Stimulated activated naive CD4-positive, alpha-beta T cell (primary cell): ENCODE results near the gene ZNF777.
"Not testable (repeated sequence)": the region's sequence is repeated elsewhere in the genome, so short reads cannot be mapped to it uniquely, and the experiment has no call there.

Experiments
- DNase-seq, 6 experiments: peaks; one replicate each; lab custom pipeline; 2025; lab: John Stamatoyannopoulos, UW

ZNF777 gene

DNA sequence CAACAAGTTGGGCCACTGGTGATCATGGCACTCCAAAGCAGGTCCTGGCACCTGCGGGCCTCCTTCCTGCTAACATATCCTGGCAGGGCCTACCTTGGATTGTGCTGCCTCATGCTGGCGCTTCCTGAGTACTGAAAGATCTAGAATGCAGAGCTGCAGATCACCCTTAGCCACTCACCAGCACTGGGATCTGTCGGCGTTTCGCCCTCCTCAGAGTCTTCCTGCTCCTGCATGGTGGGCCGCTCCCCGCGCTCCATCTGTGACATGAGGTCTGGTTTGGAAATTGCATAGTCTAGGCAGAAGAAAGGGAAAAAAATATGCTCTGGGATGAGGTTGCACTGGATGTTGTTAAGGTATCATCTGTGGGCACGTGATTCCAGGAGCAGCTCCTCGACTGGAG is 10.0 kb downstream of the ZNF777 start:
- no peak for DNase-seq

DNA sequence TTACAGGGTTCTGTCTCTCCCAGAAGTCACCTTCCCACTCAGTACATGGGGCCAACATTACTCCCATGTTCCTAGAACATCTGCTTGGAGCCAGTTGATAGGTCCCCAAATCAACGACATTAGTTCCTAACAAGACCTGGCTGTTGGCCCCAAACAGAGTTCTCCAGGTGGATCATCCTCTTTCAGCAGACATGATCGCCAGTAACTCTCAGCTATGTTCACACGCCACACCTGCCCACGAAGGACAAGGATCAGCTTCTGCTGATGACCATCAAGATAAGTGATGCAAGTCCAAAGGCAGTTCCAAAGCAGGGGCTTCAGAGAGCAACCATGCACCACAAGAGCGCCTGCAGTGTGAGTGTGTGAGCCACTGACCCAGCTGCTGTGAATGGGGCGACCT is 11.0 kb downstream of the ZNF777 start:
- no peak for DNase-seq

DNA sequence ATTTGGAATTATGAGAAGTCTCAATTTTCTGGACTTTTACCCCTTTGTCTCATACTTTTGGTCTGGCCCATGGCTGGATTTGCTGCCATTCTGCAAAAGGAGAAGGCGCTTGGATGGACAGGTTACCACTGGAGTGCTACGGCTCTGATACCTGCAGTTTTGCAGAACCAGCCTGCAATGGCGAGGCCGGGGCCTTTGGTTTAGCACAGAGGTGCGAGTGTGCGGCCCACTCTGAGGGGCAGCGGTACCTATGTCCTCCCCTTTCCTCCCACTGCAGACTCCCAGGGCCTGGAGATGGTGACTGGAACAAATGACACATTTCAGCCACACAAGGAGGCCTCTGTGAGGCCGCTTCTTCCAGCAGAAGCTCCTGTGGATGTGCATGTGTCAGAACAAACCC is 11.9 kb downstream of the ZNF777 start:
- DNase-seq, result no peak

DNA sequence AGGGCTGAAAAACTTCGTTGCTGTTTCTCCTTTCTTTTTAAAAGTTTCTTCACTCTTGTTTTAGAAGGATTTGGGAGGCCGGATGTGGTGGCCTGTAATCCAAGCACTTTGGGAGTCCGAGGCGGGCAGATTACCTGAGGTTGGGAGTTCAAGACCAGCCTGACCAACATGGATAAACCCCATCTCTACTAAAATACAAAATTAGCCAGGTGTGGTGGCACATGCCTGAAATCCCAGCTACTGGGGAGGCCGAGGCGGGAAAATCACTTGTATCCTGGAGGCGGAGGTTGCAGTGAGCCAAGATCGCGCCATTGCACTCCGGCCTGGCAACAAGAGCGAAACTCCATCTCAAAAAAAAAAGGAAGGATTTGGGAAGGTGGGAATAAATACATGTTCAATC is 14.8 kb downstream of the ZNF777 start:
- DNase-seq, result not testable (repeated sequence)

DNA sequence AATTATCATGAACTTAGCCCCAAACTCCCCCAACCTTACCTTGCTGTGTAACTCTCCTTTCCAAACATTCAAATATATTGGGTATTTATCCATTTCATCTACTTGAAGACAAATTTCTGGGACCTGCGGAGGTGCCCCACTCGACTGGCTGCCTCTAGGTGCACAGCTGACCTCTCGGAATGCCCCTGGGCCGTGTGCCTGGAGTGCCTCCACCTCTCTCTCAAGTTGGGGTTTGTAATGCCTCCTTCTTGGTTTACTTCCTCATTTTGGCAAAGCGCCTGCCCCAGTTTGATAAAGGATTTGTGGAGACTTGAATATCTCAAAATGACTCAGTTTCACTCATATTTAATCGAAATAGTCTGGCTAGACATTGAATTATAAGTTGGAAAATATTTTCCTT is 16.6 kb downstream of the ZNF777 start:
- no peak for DNase-seq

DNA sequence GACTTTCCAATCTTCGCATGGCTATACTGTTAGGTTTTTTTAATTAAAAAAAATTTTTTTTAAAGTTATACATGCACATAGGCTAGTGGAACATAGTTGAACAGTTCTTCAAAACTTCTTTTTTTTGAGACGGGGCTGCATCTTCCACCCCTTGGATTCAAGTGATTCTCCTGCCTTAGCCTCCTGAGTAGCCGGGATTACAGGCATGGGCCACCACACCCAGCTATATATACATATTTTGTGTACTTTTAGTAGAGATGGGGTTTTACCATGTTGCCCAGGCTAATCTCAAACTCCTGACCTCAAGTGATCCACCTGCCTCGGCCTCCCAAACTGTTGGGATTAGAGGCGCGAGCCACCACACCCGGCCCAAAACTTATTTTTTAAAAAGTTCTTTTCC is 17.3 kb downstream of the ZNF777 start:
- no peak for DNase-seq

DNA sequence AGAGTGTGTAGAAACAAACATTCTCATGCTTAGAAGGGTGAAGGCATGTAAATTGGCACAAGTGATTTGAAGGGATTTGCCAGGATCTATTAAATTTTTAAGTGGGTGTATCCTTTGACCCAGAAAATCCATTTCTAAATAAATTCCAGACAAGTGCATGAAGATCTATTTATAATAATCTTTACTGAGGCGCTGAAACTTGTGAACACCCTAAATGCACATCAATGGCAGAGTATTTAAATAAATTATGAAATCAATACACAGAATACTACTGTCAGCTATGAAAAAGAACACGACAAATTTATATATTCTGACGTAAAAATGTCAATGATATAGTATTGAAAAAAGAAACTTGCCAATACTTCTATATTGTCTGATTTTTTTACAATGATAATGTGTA is 17.9 kb downstream of the ZNF777 start:
- no peak for DNase-seq

DNA sequence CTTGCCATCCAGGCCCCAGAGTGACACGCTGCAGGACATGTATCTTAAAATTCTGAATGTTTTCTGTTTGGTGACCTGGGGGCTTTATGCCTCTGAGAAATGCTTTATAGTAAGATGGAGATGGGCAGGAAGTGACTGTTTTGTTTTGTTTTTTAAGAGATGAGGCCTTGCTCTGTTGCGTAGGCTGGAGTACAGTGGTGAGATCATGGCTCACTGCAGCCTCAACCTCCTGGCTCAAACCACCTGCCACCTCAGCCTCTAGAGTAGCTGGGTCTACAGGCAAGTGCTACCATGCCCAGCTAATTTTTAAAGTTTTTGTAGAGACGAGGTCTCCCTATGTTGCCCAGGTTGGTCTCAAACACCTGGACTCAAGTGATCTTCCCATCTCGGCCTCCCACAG is 20.6 kb downstream of the ZNF777 start:
- DNase-seq, result no peak

DNA sequence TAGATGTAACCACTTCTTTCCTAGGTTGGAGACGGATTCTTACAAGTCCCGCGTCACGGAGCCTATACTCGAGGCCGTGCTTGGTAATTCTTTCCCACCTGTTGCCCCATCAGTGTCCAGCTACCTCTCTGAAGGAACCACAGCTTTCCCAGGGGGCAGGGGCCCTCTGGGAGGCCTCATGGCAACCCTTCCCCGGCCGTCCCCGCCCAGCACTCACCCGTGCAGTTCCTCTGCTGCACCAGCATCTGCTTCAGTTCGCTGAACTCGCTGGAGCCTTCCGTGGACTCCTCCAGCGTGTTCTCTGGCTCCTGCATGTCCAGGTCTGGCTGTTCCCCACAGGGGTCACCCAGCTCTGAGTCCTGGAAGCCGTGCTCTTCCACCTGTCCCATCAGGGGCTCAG is 24.5 kb downstream of the ZNF777 start:
- no peak for DNase-seq

DNA sequence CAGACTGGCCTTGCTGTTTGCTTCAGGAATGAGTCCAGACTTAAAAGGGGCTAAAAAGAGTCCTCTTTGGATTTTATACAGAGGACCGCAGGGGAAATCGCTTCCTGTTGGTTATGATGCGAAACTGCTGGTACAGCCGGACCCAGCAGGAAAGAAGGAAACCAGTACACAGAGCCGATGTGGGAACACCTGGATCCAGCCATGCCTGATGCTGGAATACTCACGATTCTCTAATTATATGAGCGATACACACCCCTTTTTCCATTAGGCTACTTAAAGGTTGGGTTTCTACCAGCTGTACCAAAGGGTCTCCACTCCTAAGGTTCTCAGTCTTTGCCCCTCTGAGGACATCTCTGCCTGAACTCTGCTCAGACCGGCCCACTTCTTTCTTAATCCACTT is 27.7 kb downstream of the ZNF777 start:
- DNase-seq, result no peak

DNA sequence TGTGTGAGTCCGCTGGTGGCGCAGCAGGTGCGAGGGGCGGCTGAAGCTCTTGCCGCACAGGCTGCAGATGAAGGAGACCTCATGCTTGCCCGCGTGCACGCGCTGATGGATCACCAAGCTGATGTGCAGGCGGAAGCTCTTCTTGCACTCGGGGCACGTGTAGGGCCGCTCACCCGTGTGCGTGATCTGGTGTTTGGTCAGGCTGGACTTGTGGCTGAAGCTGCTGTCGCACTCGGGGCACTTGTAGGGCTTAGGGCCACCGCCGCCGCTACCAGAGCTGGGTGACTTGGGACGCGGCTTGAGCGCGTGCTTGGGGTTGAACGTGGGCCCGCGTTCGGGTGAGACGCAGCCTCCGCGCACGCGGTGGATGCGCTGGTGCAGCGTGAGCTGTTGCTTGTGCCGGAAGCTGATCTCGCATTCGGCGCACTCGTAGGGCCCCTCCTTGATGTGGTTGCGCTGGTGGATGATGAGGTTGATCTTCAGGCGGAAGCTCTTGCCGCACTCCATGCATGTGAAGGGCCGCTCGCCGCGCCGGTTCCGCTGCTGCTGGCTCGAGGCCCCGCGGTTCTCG is 28.7 kb downstream of the ZNF777 start:
- no peak for DNase-seq

DNA sequence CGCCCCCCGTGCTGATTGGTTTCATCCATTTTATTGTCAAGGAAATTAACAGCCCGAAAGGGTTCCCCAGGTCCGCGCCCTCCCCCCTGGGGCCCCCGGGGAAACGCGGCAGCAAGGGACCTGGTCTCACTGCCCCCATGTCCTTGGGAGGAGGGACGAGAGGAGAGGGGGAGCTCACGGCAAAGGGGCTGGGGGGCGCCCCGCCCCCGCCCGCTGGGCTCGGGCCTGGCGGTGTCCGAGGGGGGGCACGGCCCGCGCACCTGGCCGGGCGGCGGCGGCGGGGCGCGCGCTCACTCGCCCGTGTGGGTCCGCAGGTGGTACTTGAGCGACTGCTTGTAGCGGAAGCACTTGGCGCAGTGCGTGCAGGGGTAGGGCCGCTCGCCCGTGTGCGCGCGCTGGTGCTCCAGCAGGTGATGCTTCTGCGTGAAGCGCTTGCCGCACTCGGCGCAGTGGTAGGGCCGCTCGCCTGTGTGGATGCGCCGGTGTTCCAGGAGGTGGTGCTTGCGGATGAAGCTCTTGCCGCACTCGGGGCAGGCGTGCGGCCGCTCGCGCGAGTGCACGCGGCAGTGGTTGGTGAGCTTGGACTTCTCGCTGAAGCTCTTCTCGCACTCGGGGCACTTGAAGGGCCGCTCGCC is 29.3 kb downstream of the ZNF777 start:
- no peak for DNase-seq

DNA sequence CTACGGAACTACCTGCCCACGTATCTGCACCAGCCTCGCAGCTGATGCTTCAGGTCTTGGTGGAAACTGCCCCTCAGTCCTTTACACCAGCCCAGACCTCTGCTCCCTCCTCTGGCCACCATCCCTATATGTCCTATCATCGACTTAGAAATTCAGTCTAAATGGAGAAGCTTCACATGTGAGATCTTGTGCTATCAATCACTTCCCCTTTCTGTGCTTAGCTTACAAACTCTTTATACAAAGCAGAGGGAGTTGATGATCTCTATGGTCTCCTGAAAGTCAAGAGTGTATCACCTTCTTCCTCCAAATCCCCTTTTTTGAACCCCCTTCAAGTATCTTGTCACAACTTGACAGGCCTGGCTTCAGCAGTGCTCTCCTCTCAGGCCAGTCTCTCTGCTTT is 30.7 kb downstream of the ZNF777 start:
- no peak for DNase-seq

DNA sequence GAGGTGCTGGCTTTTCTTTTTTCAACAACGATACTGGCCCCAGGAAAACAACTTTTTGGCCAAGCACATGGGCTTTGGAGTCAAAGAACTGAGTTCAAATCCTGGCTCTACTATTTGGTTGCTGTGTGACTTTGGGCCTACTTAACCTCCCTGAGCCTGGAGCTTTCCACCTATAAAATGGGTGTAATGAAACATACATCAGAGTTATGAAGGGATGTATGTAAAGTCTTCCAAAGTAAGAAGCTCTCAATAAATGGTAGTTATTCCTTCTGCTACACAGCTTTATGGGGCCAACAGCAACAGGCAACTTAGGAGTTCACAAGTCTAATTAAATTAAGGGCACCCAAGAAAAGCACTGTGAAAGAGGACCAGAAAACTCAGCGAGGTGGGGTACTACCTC is 33.0 kb downstream of the ZNF777 start:
- DNase-seq, result no peak

DNA sequence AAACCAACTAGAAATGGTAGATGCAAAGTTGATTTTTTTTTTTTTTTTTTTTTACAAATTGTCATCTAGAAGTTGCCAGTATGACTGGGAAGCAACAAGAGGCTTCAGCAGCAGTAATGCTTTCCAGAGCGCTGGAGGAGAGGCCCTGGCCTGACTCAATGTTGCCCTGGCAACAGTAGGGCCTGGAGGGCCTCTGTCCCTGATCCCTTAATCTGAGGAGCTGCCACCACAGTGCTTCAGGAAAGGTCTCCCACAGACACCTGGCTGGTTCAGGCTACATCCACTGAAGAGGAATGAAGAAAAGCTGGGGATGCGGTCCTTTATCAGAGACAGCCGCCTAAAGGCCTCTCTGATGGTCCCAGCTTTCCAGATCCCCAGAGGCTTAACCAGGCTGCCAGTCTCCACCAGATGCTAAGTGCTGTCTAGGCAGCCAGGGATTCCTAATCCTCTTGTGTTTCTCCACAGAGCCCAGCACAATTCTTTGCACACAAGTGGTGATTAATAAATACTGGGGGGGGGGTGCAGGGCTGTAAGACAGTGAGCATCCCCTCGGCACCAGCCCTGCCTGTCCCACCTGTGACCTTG is 33.7 kb downstream of the ZNF777 start:
- no peak for DNase-seq

DNA sequence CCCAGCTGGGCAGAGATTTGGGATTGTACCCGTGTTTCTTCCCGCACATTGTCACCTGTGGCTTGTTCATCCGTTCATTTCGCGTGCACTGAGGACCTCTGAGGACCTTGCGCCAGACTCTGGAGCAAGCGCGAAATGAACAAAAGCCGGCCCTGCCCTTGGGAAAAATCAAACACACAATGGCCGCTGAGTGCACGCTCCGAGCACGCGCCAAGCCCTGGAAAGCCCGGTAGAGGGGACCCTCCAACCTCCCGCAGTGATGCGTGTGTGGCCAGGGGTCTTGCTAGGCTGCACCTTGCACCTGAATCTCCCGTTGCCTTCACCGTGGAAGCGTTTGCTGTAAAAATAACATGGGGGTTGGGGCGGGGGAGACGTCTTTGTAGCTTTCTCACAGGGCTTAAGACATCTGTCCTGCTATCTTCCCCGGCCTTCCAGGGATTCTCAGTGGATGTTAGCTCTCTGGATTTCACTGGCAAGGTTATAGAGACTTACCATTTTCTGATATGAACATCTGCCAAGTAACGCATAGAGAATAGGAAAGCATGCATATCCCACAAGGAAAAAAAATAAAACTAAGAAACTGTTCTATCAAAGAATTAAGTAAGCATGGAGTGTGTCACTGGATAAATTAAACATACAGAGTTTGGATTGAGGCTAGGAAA is 37.3 kb downstream of the ZNF777 start:
- DNase-seq, result no peak

DNA sequence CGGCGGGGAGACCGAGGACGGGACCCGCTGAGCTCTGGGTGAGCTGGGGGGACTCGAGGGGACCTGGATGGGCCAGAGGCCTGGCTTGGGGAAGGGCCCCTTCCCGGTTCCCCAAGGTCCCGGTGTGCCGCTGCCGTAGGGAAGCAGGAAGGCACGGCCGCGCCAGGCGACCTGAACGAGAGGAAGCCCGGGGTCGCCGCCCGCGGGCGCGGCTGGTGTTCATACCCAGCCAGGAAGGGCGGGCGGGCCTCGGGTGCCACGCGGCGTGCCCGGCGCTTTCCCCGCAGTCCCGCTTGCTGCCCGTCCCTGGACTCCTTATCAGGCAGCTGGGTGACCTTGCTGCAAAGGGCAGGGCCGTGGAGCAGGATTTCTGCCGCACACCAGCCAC is 38.0 kb downstream of the ZNF777 start:
- peak in 2 of 6 experiments; percentile 19 to 66 for DNase-seq

DNA sequence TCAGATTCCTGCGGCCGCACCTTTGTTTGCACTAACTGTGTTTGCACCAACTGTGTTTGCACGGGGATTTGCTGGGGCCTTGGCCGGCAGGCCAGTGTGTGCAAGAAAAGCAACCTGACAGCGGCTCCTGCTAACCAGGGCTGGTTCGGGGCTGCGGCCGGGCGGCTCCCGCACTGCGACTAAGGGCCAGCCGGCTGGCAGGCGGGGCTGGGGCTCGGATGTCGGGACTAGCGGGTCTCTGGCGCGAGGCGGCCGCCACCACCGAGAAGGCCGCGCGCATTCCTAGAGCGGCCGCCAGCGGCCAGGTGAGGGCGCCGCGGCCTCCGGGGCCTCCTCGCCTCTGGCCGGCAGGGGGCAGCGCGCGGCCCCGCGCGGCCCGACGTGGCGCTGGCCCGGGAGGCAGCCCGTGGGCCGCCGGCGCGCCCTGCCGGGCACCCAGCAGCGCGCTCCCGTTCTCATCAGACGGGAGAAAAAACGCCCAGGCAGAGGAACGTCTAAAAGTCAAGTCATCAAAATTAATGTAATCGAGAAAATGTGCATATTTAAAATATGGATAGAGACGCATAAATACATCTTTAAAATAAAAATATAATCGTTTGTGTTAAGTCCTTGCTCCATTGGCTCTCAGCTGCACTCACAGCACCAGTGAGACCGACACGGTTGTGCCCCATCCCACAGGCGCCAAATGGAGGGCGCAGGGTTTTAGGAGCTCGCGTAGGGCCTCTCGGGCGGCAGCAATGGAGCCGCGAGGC is 38.5 kb downstream of the ZNF777 start:
- DNase-seq, result peak; percentile 45 to 82 (median 56)

DNA sequence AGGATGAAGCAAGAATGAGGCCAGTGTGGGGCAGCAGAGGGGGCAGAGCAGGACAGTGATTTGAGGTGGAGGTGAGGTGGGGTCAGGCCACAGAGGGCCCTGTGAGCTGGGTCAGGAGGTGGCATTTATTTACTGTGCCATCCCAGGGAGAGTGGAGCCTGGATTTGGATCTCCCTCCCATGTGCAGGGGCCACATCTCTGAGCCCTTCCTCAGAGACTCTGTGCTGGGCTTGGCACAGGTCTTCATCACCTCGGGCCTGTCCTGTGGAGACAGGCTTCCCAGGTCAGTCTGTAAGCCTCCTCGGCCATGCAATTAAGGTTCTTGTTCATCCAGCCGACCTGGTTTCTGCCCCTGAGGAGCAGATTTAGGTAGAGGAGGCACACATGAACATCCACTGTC is 40.9 kb downstream of the ZNF777 start:
- no peak for DNase-seq

DNA sequence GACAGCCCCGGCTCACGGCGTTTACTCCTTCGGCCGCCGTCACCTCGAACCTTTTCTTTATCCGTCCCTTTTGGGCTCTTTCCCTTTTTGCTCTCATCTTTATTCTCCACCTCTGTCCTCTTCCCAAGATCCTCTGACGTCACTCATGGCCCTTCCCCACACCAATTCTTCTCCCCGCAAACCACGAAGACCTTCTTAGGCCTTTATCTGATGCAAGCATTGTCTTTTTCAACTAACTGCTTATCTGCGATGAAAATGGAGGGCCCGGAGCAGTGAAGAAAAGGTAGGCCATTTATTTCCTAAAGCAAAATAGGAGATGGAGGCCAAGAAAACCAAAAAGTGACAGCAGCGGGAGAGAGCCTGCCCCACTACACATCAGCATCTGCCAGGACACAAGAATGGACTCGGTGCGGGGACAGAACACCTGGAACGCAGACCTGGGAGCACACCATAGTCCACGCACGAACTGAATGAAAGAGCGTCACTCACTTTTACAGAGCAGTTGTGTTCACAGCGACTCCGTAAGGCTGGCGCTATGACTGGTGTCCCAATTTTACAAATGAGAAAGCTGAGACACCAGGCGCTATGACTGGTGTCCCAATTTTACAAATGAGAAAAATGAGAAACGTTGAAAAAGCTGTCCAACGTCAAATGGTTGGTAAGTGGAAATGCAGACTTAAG is 45.3 kb downstream of the ZNF777 start:
- no peak for DNase-seq

DNA sequence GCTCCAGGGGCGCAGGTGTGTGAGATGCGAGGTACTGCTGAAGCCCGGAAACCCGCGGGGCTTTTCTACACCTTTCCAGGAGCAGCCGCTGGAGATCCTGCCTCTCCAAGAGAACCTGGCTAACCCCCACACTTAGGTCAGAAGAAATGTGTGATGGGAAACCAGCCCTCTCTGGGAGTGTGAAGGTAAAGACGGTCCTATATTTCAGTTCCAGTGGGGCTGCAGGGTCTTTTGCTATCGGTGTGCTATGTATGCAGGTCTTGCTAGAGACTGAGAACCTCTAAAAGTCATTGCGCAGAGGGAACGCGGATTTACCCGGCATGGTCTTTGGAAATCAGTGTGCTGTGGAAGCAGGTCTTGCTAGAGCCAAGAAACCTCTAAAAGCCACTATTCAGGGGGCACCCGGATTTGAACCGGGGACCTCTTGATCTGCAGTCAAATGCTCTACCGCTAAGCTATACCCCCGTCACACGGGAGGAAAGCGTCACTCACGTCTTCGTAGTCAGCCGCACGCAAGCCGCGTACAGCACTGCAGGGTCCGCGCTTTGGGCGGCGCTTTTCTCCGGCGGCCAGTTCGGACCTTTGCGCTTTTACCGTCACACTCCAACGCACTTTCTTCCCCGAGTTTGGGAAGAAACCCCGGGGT is 46.0 kb downstream of the ZNF777 start:
- DNase-seq, result peak; percentile 14 to 60 (median 33)

DNA sequence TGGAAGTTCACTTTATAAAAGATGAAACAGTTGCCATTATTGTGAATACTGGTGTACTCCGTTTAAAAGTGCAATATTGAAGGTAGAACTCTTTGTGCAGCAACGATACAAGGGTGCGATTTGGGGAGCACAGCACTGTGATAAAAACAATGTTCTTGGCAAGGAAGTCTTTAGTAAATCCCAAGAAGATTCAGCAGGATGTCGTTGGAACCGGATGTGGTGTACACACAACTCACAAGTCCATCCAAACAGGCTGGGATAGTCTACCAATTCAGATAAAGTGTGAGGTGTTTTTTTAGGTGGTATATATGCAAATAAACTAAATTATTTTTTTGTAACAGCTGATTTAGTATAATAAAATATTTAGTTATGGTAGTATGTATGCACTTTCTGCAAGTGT is 46.7 kb downstream of the ZNF777 start:
- DNase-seq, result no peak
